ENCODE results near the gene MRAS. TPM values are rescaled to one million over a fixed set of nuclear protein-coding genes. Genes with fewer than 3 reads are reported as not detected.

MRAS gene
- total and polyA plus RNA-seq, 4 donors, result 12.6 to 28.7 (median 22.3) TPM

GRCh38 chr3:138332472-138333073 lies 15.8 kb upstream of the MRAS start:
- ATAC-seq (ENCODE audit: insufficient read depth, low FRiP score) (no peak), DNase-seq (peak in 2 of 3 donors; percentile 46 to 51)
- Histone ChIP-seq H3K27ac (ENCODE audit: low read depth in 1 of 2, low read length in 1 of 2) (no peak overlapping the region), H3K36me3 (ENCODE audit: control insufficient read depth in 4 of 4, insufficient read depth in 4 of 4, low read length in 4 of 4) (no peaks in the 10 kb centered on the region), H3K4me3 (no peak overlapping the region), H3K9me3 (ENCODE audit: control insufficient read depth in 4 of 4, insufficient read depth in 3 of 4, low read length in 3 of 4) (no peaks in the 10 kb centered on the region), H3K27me3 (ENCODE audit: control insufficient read depth in 3 of 3, insufficient read depth in 3 of 3, low read length in 2 of 3) (no peaks in the 10 kb centered on the region), H3K4me1 (ENCODE audit: control insufficient read depth in 5 of 5, insufficient read depth in 5 of 5, low read length in 5 of 5) (peaks cover 0 to 14% (median 6%) of the 10 kb centered on the region in 5 donors), H3K9ac (ENCODE audit: insufficient read depth in 1 of 2, low read length in 2 of 2) (no peak overlapping the region)
- 31 to 36% methylated on average over 4 of the region's 4 CpGs for WGBS, 2 donors
- TF ChIP-seq CTCF (IDR thresholded peaks at IDR 0.05; ENCODE audit: control extremely low read depth, extremely low read depth), result peak; percentile 54

GRCh38 chr3:138334608-138335007 lies 13.8 kb upstream of the MRAS start:
- no peak for TF ChIP-seq CTCF (IDR thresholded peaks at IDR 0.05; ENCODE audit: control extremely low read depth, extremely low read depth)
- Histone ChIP-seq H3K27me3 (ENCODE audit: control insufficient read depth in 3 of 3, insufficient read depth in 3 of 3, low read length in 2 of 3) (no peaks in the 10 kb centered on the region), H3K27ac (ENCODE audit: low read depth in 1 of 2, low read length in 1 of 2) (no peak overlapping the region), H3K4me3 (no peak overlapping the region), H3K9ac (ENCODE audit: insufficient read depth in 1 of 2, low read length in 2 of 2) (peak overlapping the region in 1 of 2 donors; percentile 13), H3K36me3 (ENCODE audit: control insufficient read depth in 4 of 4, insufficient read depth in 4 of 4, low read length in 4 of 4) (no peaks in the 10 kb centered on the region), H3K9me3 (ENCODE audit: control insufficient read depth in 4 of 4, insufficient read depth in 3 of 4, low read length in 3 of 4) (no peaks in the 10 kb centered on the region), H3K4me1 (ENCODE audit: control insufficient read depth in 5 of 5, insufficient read depth in 5 of 5, low read length in 5 of 5) (peaks cover 0 to 4% (median 0%) of the 10 kb centered on the region in 5 donors)
- WGBS, 2 donors, result 80 to 93% methylated on average over 4 of the region's 4 CpGs
- DNase-seq, result no peak
- ATAC-seq (ENCODE audit: insufficient read depth, low FRiP score), result no peak

- no peak overlapping the region for H3K27ac ChIP-seq (ENCODE audit: low read depth in 1 of 2, low read length in 1 of 2)
- ATAC-seq (ENCODE audit: insufficient read depth, low FRiP score), result no peak
- H3K4me3 ChIP-seq, result no peak overlapping the region
- DNase-seq, result no peak
- H3K9ac ChIP-seq (ENCODE audit: insufficient read depth in 1 of 2, low read length in 2 of 2), result no peak overlapping the region
- H3K4me1 ChIP-seq (ENCODE audit: control insufficient read depth in 5 of 5, insufficient read depth in 5 of 5, low read length in 5 of 5), result no peaks in the 10 kb centered on the region
- H3K36me3 ChIP-seq (ENCODE audit: control insufficient read depth in 4 of 4, insufficient read depth in 4 of 4, low read length in 4 of 4), result no peaks in the 10 kb centered on the region
- TF ChIP-seq CTCF (IDR thresholded peaks at IDR 0.05; ENCODE audit: control extremely low read depth, extremely low read depth), result no peak
- H3K27me3 ChIP-seq (ENCODE audit: control insufficient read depth in 3 of 3, insufficient read depth in 3 of 3, low read length in 2 of 3), result no peaks in the 10 kb centered on the region
- H3K9me3 ChIP-seq (ENCODE audit: control insufficient read depth in 4 of 4, insufficient read depth in 3 of 4, low read length in 3 of 4), result no peaks in the 10 kb centered on the region
- whole genome bisulfite sequencing, 2 donors, result 90 to 92% methylated on average over 4 of the region's 4 CpGs
These were observed 11.9 kb upstream of the MRAS start for GRCh38 chr3:138336454-138336999.
